HepG2 (cell line): ENCODE results near the gene MTCL1.

ENCODE experiments used
- NFYB ChIP-seq: sonication (generic); formaldehyde crosslinking; IDR thresholded peaks from 2 replicates; pipeline ENCODE4 v1.4.0; 2020; ENCODE audit warnings: missing genetic modification reagents
- SIX1 ChIP-seq: sonication (generic); formaldehyde crosslinking; IDR thresholded peaks from 2 replicates; pipeline ENCODE4 v1.4.0; 2020; ENCODE audit warnings: missing genetic modification reagents, borderline replicate concordance

GRCh38 chr18:8860845-8861642, 155.7 kb downstream of the MTCL1 start:
- TF ChIP-seq NFYB (no peak), SIX1 (CRISPR knock-in tag) (no peak)
